Neural progenitor cell (in vitro differentiated cells): ENCODE data around the gene TCP10L.

Experiments
- EZH2 ChIP-seq: fragments of 200-600 bp; sonication (generic); IDR thresholded peaks from 2 replicates; pipeline ENCODE4 v1.6.1; 2017; ENCODE audit warnings: antibody characterized with exemption, mild to moderate bottlenecking, moderate library complexity
- TF ChIP-seq, protein P1 (sequence below): fragments of 200-600 bp; sonication (generic); IDR thresholded peaks from 2 replicates; pipeline ENCODE4 v1.5.1; 2017; ENCODE audit warnings: antibody characterized with exemption, mild to moderate bottlenecking

DNA sequence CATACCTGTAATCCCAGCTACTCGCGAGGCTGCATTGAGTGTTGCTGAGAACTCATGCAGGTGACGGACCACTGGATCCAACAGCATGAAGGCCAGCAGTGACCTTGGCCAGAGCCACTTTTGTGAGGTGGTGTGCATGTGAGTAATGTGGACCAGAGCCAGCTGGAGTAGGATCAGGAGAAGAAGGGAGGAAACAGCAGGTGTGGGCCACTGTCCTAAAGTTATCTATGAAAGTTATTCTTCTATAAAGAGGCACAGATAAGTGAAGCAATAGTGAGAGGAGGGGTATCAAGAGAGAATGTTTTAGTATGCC is 47.8 kb downstream of the TCP10L start:
- TF ChIP-seq, protein P1, sequence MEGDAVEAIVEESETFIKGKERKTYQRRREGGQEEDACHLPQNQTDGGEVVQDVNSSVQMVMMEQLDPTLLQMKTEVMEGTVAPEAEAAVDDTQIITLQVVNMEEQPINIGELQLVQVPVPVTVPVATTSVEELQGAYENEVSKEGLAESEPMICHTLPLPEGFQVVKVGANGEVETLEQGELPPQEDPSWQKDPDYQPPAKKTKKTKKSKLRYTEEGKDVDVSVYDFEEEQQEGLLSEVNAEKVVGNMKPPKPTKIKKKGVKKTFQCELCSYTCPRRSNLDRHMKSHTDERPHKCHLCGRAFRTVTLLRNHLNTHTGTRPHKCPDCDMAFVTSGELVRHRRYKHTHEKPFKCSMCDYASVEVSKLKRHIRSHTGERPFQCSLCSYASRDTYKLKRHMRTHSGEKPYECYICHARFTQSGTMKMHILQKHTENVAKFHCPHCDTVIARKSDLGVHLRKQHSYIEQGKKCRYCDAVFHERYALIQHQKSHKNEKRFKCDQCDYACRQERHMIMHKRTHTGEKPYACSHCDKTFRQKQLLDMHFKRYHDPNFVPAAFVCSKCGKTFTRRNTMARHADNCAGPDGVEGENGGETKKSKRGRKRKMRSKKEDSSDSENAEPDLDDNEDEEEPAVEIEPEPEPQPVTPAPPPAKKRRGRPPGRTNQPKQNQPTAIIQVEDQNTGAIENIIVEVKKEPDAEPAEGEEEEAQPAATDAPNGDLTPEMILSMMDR = no peak
- TF ChIP-seq EZH2 = no peak
